ENCODE results near the gene HLA-DOA. TPM values are rescaled to one million over a fixed set of nuclear protein-coding genes. Genes with fewer than 3 reads are reported as not detected.
A peak's percentile ranks its signal among the peaks of the same experiment; 100 is the strongest.

The HLA-DOA gene
- total RNA-seq, 1 donor: not detected

GRCh38 chr6:33049323-33050013 is 40.1 kb upstream of the HLA-DOA start:
- TF ChIP-seq, protein P1, sequence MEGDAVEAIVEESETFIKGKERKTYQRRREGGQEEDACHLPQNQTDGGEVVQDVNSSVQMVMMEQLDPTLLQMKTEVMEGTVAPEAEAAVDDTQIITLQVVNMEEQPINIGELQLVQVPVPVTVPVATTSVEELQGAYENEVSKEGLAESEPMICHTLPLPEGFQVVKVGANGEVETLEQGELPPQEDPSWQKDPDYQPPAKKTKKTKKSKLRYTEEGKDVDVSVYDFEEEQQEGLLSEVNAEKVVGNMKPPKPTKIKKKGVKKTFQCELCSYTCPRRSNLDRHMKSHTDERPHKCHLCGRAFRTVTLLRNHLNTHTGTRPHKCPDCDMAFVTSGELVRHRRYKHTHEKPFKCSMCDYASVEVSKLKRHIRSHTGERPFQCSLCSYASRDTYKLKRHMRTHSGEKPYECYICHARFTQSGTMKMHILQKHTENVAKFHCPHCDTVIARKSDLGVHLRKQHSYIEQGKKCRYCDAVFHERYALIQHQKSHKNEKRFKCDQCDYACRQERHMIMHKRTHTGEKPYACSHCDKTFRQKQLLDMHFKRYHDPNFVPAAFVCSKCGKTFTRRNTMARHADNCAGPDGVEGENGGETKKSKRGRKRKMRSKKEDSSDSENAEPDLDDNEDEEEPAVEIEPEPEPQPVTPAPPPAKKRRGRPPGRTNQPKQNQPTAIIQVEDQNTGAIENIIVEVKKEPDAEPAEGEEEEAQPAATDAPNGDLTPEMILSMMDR (IDR thresholded peaks at IDR 0.05; ENCODE audit: insufficient read depth, low read depth, low read length): peak; percentile 24
- no peak for DNase-seq (ENCODE audit: low read depth)
- no peak overlapping the region for H3K4me3 ChIP-seq (ENCODE audit: low read depth, low read length)

GRCh38 chr6:33040157-33040556 is 30.8 kb upstream of the HLA-DOA start:
- no peak for DNase-seq (ENCODE audit: low read depth)
- TF ChIP-seq, protein P1 (IDR thresholded peaks at IDR 0.05; ENCODE audit: insufficient read depth, low read depth, low read length): no peak
- no peak overlapping the region for H3K4me3 ChIP-seq (ENCODE audit: low read depth, low read length)

- TF ChIP-seq, protein P1 (IDR thresholded peaks at IDR 0.05; ENCODE audit: insufficient read depth, low read depth, low read length): no peak
- DNase-seq (ENCODE audit: low read depth): no peak
- H3K4me3 ChIP-seq (ENCODE audit: low read depth, low read length): no peak overlapping the region
Observed at GRCh38 chr6:33036535-33036934, 27.1 kb upstream of the HLA-DOA start.

- DNase-seq (ENCODE audit: low read depth): no peak
- H3K4me3 ChIP-seq (ENCODE audit: low read depth, low read length): no peak overlapping the region
- TF ChIP-seq, protein P1 (IDR thresholded peaks at IDR 0.05; ENCODE audit: insufficient read depth, low read depth, low read length): no peak
Observed at GRCh38 chr6:33034554-33034953, 25.2 kb upstream of the HLA-DOA start.

DNA sequence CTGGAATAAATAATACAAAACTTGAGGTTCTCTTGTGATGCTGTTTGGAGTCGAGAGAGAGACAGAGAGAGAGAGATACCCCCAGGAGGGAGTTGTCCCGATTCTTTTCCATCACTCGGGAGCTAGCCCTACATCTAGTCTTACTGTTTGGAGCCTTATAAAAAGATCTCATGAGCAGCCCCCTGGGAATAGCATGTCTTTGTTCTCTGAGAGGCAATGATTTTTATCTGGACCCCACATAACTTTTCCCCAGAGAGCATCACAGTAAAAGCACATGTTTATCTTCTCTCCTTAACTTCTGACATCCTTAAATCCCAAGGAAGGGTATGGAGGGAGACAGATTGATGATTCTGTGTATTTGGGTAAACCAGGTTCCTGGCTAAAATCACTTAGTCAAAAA is 20.9 kb upstream of the HLA-DOA start:
- no peak for DNase-seq (ENCODE audit: low read depth)
- no peak overlapping the region for H3K4me3 ChIP-seq (ENCODE audit: low read depth, low read length)
- TF ChIP-seq, protein P1 (IDR thresholded peaks at IDR 0.05; ENCODE audit: insufficient read depth, low read depth, low read length): no peak

DNA sequence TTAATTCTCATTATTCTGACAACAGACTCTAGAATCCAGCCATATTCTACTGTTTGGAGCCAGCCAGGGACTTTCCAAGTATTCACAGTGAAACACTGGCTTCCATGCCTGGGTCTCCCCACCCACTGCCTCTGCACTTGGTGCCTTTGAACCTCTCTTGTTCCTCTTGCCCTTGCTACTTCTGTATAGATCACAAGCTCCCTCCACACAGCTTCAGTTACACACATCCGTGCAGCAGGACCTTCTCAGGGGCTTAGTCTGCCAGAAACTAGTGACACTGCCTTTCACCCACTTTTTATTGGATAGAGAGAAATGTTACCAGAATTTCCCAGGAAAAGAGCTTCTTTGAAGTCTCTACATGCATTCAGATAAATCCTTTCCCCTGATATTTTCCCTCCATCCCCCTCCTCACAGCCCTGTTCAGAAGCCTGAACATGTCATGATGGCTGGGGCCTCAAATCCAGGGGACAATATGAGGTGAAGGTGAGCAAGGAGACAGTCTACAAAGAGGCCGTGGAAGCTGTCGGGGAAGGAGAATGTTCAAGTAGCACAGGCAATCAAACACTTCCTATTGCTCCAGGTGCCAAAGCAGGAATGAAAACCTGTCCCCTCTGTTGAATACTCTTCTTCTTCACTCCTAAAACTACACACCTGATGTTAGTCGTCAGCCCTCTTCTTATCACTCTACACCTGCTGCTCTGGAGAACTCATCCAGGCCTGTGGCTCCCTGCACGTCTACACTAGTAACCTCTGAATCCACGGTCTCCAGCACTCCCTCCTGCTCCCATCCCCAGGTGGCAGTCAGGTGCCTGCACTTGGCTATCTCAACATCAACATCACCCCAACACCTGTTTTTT is 20.2 kb upstream of the HLA-DOA start:
- peak; percentile 20 for DNase-seq (ENCODE audit: low read depth)
- no peak overlapping the region for H3K4me3 ChIP-seq (ENCODE audit: low read depth, low read length)
- TF ChIP-seq, protein P1 (IDR thresholded peaks at IDR 0.05; ENCODE audit: insufficient read depth, low read depth, low read length): no peak
